Effector CD8-positive, alpha-beta T cell (primary cell): Measurements from ENCODE around the gene RPP38.

Source experiments
- DNase-seq: peaks from one replicate; lab custom pipeline; 2025; lab: John Stamatoyannopoulos, UW

RPP38 gene

GRCh38 chr10:15152556-15152955 lies 55.4 kb downstream of the RPP38 start:
- no peak for DNase-seq
